SK-N-SH treated with all-trans-retinoic acid at 6 μM for 48 hours (cell line): ENCODE measurements around the gene MT1E.

Source experiments
- ATAC-seq: fragments of 200-7000 bp; cut with Tn5 transposase; 3 replicates; pipeline ENCODE4 v1.9.1; 2020; ENCODE audit warnings: mild to moderate bottlenecking, moderate library complexity
- BACH2 ChIP-seq: fragments of 250-450 bp; sonication (Bioruptor Pico); IDR thresholded peaks from 2 replicates; pipeline ENCODE4 v1.9.0; 2021; ENCODE audit warnings: mild to moderate bottlenecking, borderline replicate concordance
- CSDC2 ChIP-seq: fragments of 250-450 bp; sonication (Bioruptor Pico); IDR thresholded peaks from 2 replicates; pipeline ENCODE4 v1.5.0; 2020; ENCODE audit warnings: mild to moderate bottlenecking, moderate library complexity
- ESRRG ChIP-seq: fragments of 250-450 bp; sonication (Bioruptor Pico); IDR thresholded peaks from 2 replicates; pipeline ENCODE4 v1.6.1; 2021; ENCODE audit warnings: mild to moderate bottlenecking
- GLIS3 ChIP-seq: fragments of 250-450 bp; sonication (Bioruptor Pico); IDR thresholded peaks from 2 replicates; pipeline ENCODE4 v1.5.0; 2020; ENCODE audit warnings: mild to moderate bottlenecking, moderate library complexity
- ISL1 ChIP-seq: fragments of 250-450 bp; sonication (Bioruptor Pico); IDR thresholded peaks from 2 replicates; pipeline ENCODE4 v2.1.2; 2022; ENCODE audit warnings: mild to moderate bottlenecking, moderate library complexity
- OSR1 ChIP-seq: fragments of 250-450 bp; sonication (Bioruptor Pico); IDR thresholded peaks from 2 replicates; pipeline ENCODE4 v1.8.0; 2022; ENCODE audit warnings: moderate library complexity, mild to moderate bottlenecking, inconsistent platforms
- PATZ1 ChIP-seq: fragments of 250-450 bp; sonication (Bioruptor Pico); IDR thresholded peaks from 2 replicates; pipeline ENCODE4 v1.8.0; 2020; ENCODE audit warnings: mild to moderate bottlenecking, moderate library complexity, borderline replicate concordance
- PPARA ChIP-seq: fragments of 250-450 bp; sonication (Bioruptor Pico); IDR thresholded peaks from 2 replicates; pipeline ENCODE4 v1.5.0; 2020; ENCODE audit warnings: mild to moderate bottlenecking, borderline replicate concordance
- RARB ChIP-seq: fragments of 250-450 bp; sonication (Bioruptor Pico); IDR thresholded peaks from 2 replicates; pipeline ENCODE4 v1.8.0; 2021; ENCODE audit warnings: mild to moderate bottlenecking, moderate library complexity
- SNAI2 ChIP-seq: fragments of 250-450 bp; sonication (Bioruptor Pico); IDR thresholded peaks from 2 replicates; pipeline ENCODE4 v1.5.0; 2020; ENCODE audit warnings: mild to moderate bottlenecking, moderate library complexity
- TCF4 ChIP-seq: fragments of 250-450 bp; sonication (Bioruptor Pico); IDR thresholded peaks from 2 replicates; pipeline ENCODE4 v1.8.0; 2021; ENCODE audit warnings: mild to moderate bottlenecking, moderate library complexity, borderline replicate concordance
- TOX ChIP-seq: fragments of 250-450 bp; sonication (Bioruptor Pico); IDR thresholded peaks from 2 replicates; pipeline ENCODE4 v1.8.0; 2021; ENCODE audit warnings: mild to moderate bottlenecking, moderate library complexity, borderline replicate concordance
- TSHZ2 ChIP-seq: fragments of 250-450 bp; sonication (Bioruptor Pico); IDR thresholded peaks from 2 replicates; pipeline ENCODE4 v1.5.0; 2020; ENCODE audit warnings: mild to moderate bottlenecking, moderate library complexity
- ZC3H10 ChIP-seq: fragments of 250-450 bp; sonication (Bioruptor Pico); IDR thresholded peaks from 2 replicates; pipeline ENCODE4 v1.5.1; 2021; ENCODE audit warnings: mild to moderate bottlenecking, moderate library complexity
- ZFP3 ChIP-seq: fragments of 250-450 bp; sonication (Bioruptor Pico); IDR thresholded peaks from 2 replicates; pipeline ENCODE4 v1.5.0; 2020; ENCODE audit warnings: mild to moderate bottlenecking, moderate library complexity
- ZFP30 ChIP-seq: fragments of 450-650 bp; formaldehyde crosslinking; IDR thresholded peaks from 2 replicates; pipeline ENCODE4 v1.5.0; 2022; ENCODE audit warnings: mild to moderate bottlenecking, moderate library complexity
- ZNF70 ChIP-seq: fragments of 450-650 bp; formaldehyde crosslinking; IDR thresholded peaks from 2 replicates; pipeline ENCODE4 v1.5.0; 2020; ENCODE audit warnings: mild to moderate bottlenecking, moderate library complexity
- TF ChIP-seq, protein P1 (sequence below): fragments of 250-450 bp; sonication (Bioruptor Pico); IDR thresholded peaks from 2 replicates; pipeline ENCODE4 v1.8.0; 2021; ENCODE audit warnings: low read depth, mild to moderate bottlenecking, moderate library complexity, borderline replicate concordance
- TF ChIP-seq, protein P2 (sequence below): fragments of 250-450 bp; sonication (Bioruptor Pico); IDR thresholded peaks from 2 replicates; pipeline ENCODE4 v1.5.1; 2020; ENCODE audit warnings: low read depth, mild to moderate bottlenecking, moderate library complexity

MT1E gene

DNA sequence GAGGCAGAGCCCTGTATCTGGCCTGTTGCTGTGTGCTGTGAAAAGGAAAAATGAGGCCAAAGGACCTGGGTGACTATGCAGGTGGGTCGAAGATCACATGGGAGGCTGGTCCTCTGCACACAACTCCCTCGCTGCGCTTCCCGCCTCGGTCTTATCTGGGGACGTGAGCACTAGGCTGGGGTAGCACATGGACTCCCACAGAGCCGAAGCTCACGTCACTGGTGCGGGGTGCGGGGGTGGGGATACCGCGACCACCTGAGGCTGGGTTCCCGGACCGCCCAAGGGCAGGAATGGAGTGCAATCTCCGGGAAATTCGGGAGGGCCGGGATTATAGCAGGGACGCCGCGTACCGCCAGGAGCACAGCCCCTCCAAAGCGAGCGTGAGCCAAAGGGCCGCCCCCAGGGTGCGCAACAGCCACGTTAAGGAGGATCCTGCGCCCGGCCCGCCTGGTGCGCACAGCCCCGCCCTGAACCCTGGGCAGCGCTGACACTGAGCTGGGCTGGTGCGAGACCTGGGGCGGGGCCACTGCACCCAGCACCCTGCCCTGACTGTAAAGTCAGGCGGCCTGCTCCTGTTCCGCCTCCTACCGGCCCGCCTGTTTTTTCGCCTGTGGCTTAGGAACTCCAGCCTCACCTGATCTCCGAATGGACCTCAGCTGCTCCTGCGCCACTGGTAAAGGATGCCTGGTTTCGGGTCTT, 17.6 kb downstream of the MT1E start (continued):
- TF ChIP-seq PATZ1 (CRISPR knock-in tag) (no peak), ZFP3 (CRISPR knock-in tag) (no peak), PPARA (CRISPR knock-in tag) (no peak), CSDC2 (CRISPR knock-in tag) (no peak)

GRCh38 chr16:56643833-56644232, 18.3 kb downstream of the MT1E start:
- no peak for TF ChIP-seq TCF4 (CRISPR knock-in tag)
- TF ChIP-seq PATZ1 (CRISPR knock-in tag): no peak
- TF ChIP-seq ISL1 (CRISPR knock-in tag): no peak
- no peak for TF ChIP-seq TOX (CRISPR knock-in tag)
- TF ChIP-seq ZC3H10 (CRISPR knock-in tag): no peak
- TF ChIP-seq ZFP3 (CRISPR knock-in tag): no peak
- TF ChIP-seq TSHZ2 (CRISPR knock-in tag): no peak
- TF ChIP-seq GLIS3: no peak
- TF ChIP-seq, protein P1, sequence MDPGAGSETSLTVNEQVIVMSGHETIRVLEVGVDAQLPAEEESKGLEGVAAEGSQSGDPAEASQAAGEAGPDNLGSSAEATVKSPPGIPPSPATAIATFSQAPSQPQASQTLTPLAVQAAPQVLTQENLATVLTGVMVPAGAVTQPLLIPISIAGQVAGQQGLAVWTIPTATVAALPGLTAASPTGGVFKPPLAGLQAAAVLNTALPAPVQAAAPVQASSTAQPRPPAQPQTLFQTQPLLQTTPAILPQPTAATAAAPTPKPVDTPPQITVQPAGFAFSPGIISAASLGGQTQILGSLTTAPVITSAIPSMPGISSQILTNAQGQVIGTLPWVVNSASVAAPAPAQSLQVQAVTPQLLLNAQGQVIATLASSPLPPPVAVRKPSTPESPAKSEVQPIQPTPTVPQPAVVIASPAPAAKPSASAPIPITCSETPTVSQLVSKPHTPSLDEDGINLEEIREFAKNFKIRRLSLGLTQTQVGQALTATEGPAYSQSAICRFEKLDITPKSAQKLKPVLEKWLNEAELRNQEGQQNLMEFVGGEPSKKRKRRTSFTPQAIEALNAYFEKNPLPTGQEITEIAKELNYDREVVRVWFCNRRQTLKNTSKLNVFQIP (CRISPR knock-in tag): no peak
- TF ChIP-seq, all 23 proteins: peak for 0
- no peak for ATAC-seq

GRCh38 chr16:56645311-56645710, 19.7 kb downstream of the MT1E start:
- no peak for ATAC-seq
- TF ChIP-seq, protein P2, sequence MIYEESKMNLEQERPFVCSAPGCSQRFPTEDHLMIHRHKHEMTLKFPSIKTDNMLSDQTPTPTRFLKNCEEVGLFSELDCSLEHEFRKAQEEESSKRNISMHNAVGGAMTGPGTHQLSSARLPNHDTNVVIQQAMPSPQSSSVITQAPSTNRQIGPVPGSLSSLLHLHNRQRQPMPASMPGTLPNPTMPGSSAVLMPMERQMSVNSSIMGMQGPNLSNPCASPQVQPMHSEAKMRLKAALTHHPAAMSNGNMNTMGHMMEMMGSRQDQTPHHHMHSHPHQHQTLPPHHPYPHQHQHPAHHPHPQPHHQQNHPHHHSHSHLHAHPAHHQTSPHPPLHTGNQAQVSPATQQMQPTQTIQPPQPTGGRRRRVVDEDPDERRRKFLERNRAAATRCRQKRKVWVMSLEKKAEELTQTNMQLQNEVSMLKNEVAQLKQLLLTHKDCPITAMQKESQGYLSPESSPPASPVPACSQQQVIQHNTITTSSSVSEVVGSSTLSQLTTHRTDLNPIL: no peak
- TF ChIP-seq SNAI2 (CRISPR knock-in tag): no peak

DNA sequence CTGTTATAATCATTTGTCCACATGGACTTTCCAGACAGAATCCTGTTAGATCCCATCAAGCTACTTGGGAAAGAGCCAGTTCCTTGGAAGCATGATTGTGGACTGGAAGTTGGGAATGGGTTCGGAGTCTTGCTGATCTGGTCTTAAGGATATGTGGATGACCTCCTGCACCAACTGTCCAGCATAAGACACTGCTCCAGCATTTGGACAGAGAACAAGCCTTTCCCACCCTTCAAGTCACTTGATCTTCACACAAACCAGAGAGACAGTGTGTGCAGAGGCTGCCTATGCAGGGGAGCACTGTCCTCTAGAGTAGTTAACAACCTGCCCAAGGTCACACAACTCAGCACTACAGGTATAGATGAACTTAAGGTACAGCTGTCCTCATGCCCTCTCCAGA, 20.3 kb downstream of the MT1E start:
- ATAC-seq: no peak
- TF ChIP-seq ZC3H10 (CRISPR knock-in tag) (no peak), SNAI2 (CRISPR knock-in tag) (no peak), CSDC2 (CRISPR knock-in tag) (no peak), ZNF70 (no peak), RARB (CRISPR knock-in tag) (no peak), TCF4 (CRISPR knock-in tag) (no peak), BACH2 (no peak), TOX (CRISPR knock-in tag) (no peak), ZFP30 (CRISPR knock-in tag) (no peak), PPARA (CRISPR knock-in tag) (no peak), ESRRG (CRISPR knock-in tag) (no peak), OSR1 (no peak)
- TF ChIP-seq, protein P1 (CRISPR knock-in tag): no peak
- TF ChIP-seq, protein P2: no peak
